ENCODE measurements around the gene FSTL4.

FSTL4 gene

GRCh38 chr5:133514456-133514855 lies 97.9 kb downstream of the FSTL4 start:
- no peak for DNase-seq (ENCODE audit: low read depth)

GRCh38 chr5:133512896-133513295 lies 99.4 kb downstream of the FSTL4 start:
- no peak for DNase-seq (ENCODE audit: low read depth)

- DNase-seq (ENCODE audit: low read depth): no peak
Observed at GRCh38 chr5:133511653-133512235, 100.6 kb downstream of the FSTL4 start.

- no peak for DNase-seq (ENCODE audit: low read depth)
Observed at GRCh38 chr5:133510634-133511262, 101.6 kb downstream of the FSTL4 start.

- no peak for DNase-seq (ENCODE audit: low read depth)
Observed at GRCh38 chr5:133509742-133510079, 102.6 kb downstream of the FSTL4 start.

GRCh38 chr5:133508845-133509741 lies 103.2 kb downstream of the FSTL4 start:
- no peak for DNase-seq (ENCODE audit: low read depth)

- no peak for DNase-seq (ENCODE audit: low read depth)
Observed at GRCh38 chr5:133508331-133508730, 104.0 kb downstream of the FSTL4 start.

- DNase-seq (ENCODE audit: low read depth): no peak
Observed at GRCh38 chr5:133506181-133506580, 106.2 kb downstream of the FSTL4 start.

- DNase-seq (ENCODE audit: low read depth): no peak
Observed at GRCh38 chr5:133503511-133503910, 108.8 kb downstream of the FSTL4 start.

GRCh38 chr5:133499895-133500294 lies 112.4 kb downstream of the FSTL4 start:
- no peak for DNase-seq (ENCODE audit: low read depth)

GRCh38 chr5:133497608-133498348 lies 114.6 kb downstream of the FSTL4 start:
- no peak for DNase-seq (ENCODE audit: low read depth)

GRCh38 chr5:133496631-133497030 lies 115.7 kb downstream of the FSTL4 start:
- no peak for DNase-seq (ENCODE audit: low read depth)

- no peak for DNase-seq (ENCODE audit: low read depth)
Observed at GRCh38 chr5:133494923-133495246, 117.5 kb downstream of the FSTL4 start.

- DNase-seq (ENCODE audit: low read depth): no peak
Observed at GRCh38 chr5:133494232-133494922, 118.0 kb downstream of the FSTL4 start.

- no peak for DNase-seq (ENCODE audit: low read depth)
Observed at GRCh38 chr5:133489632-133490031, 122.7 kb downstream of the FSTL4 start.

- no peak for DNase-seq (ENCODE audit: low read depth)
Observed at GRCh38 chr5:133487093-133487492, 125.2 kb downstream of the FSTL4 start.

- DNase-seq (ENCODE audit: low read depth): no peak
Observed at GRCh38 chr5:133485468-133485867, 126.9 kb downstream of the FSTL4 start.

- no peak for DNase-seq (ENCODE audit: low read depth)
Observed at GRCh38 chr5:133483406-133484090, 128.8 kb downstream of the FSTL4 start.

GRCh38 chr5:133482028-133482427 lies 130.3 kb downstream of the FSTL4 start:
- no peak for DNase-seq (ENCODE audit: low read depth)

GRCh38 chr5:133480866-133481265 lies 131.5 kb downstream of the FSTL4 start:
- no peak for DNase-seq (ENCODE audit: low read depth)

- no peak for DNase-seq (ENCODE audit: low read depth)
Observed at GRCh38 chr5:133480366-133480765, 132.0 kb downstream of the FSTL4 start.
